ENCODE results near the gene PDS5B.

GRCh38 chr13:32661685-32662084 is 75.4 kb downstream of the PDS5B start:
- TF ChIP-seq POLR2AphosphoS5 (IDR thresholded peaks at IDR 0.05) (no peak), POLR2A (IDR thresholded peaks at IDR 0.05) (no peak)
- TF ChIP-seq, protein P1, sequence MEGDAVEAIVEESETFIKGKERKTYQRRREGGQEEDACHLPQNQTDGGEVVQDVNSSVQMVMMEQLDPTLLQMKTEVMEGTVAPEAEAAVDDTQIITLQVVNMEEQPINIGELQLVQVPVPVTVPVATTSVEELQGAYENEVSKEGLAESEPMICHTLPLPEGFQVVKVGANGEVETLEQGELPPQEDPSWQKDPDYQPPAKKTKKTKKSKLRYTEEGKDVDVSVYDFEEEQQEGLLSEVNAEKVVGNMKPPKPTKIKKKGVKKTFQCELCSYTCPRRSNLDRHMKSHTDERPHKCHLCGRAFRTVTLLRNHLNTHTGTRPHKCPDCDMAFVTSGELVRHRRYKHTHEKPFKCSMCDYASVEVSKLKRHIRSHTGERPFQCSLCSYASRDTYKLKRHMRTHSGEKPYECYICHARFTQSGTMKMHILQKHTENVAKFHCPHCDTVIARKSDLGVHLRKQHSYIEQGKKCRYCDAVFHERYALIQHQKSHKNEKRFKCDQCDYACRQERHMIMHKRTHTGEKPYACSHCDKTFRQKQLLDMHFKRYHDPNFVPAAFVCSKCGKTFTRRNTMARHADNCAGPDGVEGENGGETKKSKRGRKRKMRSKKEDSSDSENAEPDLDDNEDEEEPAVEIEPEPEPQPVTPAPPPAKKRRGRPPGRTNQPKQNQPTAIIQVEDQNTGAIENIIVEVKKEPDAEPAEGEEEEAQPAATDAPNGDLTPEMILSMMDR (IDR thresholded peaks at IDR 0.05), result no peak

Measured in gastroesophageal sphincter (tissue), 3 donors.